Activated CD8-positive, alpha-beta T cell treated with anti-CD3 and anti-CD28 coated beads for 36 hours (primary cell): ENCODE data around the gene DLG2. TPM values are rescaled to one million over a fixed set of nuclear protein-coding genes. Genes with fewer than 3 reads are reported as not detected.
"Not testable (repeated sequence)": the region's sequence is repeated elsewhere in the genome, so short reads cannot be mapped to it uniquely, and the experiment has no call there.

Experiments
- ATAC-seq: fragments of 200-7000 bp; cut with Tn5 transposase; one replicate; pipeline ENCODE4 v1.10.0; 2021; ENCODE audit warnings: mild to moderate bottlenecking, moderate library complexity
- CTCF ChIA-PET: fragments of 350-600 bp; sonication (Branson Sonifier 250); formaldehyde crosslinking; loops from one replicate; lab custom pipeline; 2021; ENCODE audit warnings: antibody characterized with exemption; lab: Charles Lee
- POLR2A ChIA-PET: fragments of 350-600 bp; sonication (Branson Sonifier 250); formaldehyde crosslinking; loops from one replicate; lab custom pipeline; 2021; ENCODE audit warnings: antibody characterized with exemption; lab: Charles Lee
- DNase-seq: peaks from one replicate; pipeline ENCODE4 v3.0.0-alpha.2; 2020
- H3K27ac Mint-ChIP-seq: one replicate; pipeline ENCODE4 v1.8.0; 2021; ENCODE audit warnings: mild to moderate bottlenecking, mixed read lengths
- H3K27me3 Mint-ChIP-seq: one replicate; pipeline ENCODE4 v1.8.0; 2021; ENCODE audit warnings: mixed read lengths
- H3K36me3 Mint-ChIP-seq: one replicate; pipeline ENCODE4 v1.8.0; 2021; ENCODE audit warnings: low read depth, mixed read lengths
- H3K4me1 Mint-ChIP-seq: one replicate; pipeline ENCODE4 v1.8.0; 2021; ENCODE audit warnings: low read depth, mixed read lengths
- H3K4me3 Mint-ChIP-seq: one replicate; pipeline ENCODE4 v1.8.0; 2021; ENCODE audit warnings: mild to moderate bottlenecking, moderate library complexity, mixed read lengths
- H3K9me3 Mint-ChIP-seq: one replicate; pipeline ENCODE4 v1.8.0; 2021; ENCODE audit warnings: mixed read lengths
- intact Hi-C: fragments of 100-400 bp; cut with micrococcal nuclease; formaldehyde crosslinking; loops from one replicate; pipeline ENCODE4 v1.10.0; 2022
- total RNA-seq, 2 experiments: library from RNA; stranded (reverse); gene quantifications; one replicate each; pipeline ENCODE4 v1.2.3, GENCODE V29; 2021
- TF ChIP-seq, protein P1 (sequence below): fragments of 200-600 bp; IDR thresholded peaks from one replicate; pipeline ENCODE4 v1.8.0; 2022; ENCODE audit warnings: antibody characterized with exemption, mild to moderate bottlenecking

DLG2 gene
- total RNA-seq, 2 experiments from 2014 or later: 2.2 to 2.6 TPM

DNA sequence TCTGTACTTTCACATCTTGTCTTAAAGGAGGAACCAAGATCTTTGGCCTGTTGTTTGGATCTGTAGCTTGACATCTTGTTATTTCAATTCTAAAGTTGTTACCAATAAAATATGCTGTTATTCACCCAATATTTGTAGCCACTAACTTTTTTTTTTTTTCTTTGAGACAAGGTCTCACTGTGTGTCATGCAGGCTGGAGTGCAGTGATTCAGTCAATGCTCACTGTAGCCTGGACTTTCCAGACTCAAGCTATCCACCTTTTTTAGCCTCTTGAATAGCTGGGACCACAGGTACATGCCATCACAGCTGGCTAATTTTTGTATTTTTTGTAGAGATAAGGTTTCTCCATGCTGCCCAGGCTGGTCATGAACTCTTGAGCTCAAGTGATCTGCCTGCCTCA lies 769.4 kb downstream of the DLG2 start:
- peaks cover 11% of the 10 kb centered on the region for H3K9me3 Mint-ChIP-seq
- ChIA-PET CTCF (no interaction called here), POLR2A (no interaction called here)
- no peaks in the 10 kb centered on the region for H3K36me3 Mint-ChIP-seq
- H3K4me3 Mint-ChIP-seq: no peak overlapping the region
- no peak overlapping the region for H3K27ac Mint-ChIP-seq
- no peak for DNase-seq
- TF ChIP-seq, protein P1, sequence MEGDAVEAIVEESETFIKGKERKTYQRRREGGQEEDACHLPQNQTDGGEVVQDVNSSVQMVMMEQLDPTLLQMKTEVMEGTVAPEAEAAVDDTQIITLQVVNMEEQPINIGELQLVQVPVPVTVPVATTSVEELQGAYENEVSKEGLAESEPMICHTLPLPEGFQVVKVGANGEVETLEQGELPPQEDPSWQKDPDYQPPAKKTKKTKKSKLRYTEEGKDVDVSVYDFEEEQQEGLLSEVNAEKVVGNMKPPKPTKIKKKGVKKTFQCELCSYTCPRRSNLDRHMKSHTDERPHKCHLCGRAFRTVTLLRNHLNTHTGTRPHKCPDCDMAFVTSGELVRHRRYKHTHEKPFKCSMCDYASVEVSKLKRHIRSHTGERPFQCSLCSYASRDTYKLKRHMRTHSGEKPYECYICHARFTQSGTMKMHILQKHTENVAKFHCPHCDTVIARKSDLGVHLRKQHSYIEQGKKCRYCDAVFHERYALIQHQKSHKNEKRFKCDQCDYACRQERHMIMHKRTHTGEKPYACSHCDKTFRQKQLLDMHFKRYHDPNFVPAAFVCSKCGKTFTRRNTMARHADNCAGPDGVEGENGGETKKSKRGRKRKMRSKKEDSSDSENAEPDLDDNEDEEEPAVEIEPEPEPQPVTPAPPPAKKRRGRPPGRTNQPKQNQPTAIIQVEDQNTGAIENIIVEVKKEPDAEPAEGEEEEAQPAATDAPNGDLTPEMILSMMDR: no peak
- no peak for ATAC-seq
- intact Hi-C loops: no loop called here
- H3K27me3 Mint-ChIP-seq: no peaks in the 10 kb centered on the region
- H3K4me1 Mint-ChIP-seq: no peaks in the 10 kb centered on the region

- DNase-seq (no peak), ATAC-seq (no peak)
- TF ChIP-seq, protein P1: no peak
- Mint-ChIP-seq H3K4me3 (no peak overlapping the region), H3K27ac (no peak overlapping the region), H3K9me3 (peaks cover 10% of the 10 kb centered on the region), H3K36me3 (no peaks in the 10 kb centered on the region), H3K4me1 (no peaks in the 10 kb centered on the region), H3K27me3 (no peaks in the 10 kb centered on the region)
- POLR2A ChIA-PET: no interaction called here
- intact Hi-C loops: no loop called here
- CTCF ChIA-PET: no interaction called here
These were observed 771.5 kb downstream of the DLG2 start for GRCh38 chr11:84855508-84856245.

DNA sequence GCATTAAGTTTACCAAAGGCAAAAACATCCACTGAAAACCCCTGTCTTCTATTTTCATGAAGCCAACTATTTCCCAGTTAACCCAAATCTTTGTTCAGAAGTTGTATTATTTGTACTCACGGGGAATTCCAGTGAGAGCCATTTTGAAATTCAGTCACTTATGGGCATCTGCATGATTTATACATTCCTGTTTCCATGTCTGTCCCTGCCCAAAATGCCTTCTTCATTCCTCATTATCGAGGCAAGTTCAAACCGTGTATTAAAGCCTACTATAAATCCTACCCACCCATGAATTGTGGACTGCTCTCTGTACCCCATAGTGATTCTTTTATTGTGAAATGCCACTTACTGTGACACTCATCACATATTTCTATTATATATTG lies 772.7 kb downstream of the DLG2 start:
- intact Hi-C loops: no loop called here

DNA sequence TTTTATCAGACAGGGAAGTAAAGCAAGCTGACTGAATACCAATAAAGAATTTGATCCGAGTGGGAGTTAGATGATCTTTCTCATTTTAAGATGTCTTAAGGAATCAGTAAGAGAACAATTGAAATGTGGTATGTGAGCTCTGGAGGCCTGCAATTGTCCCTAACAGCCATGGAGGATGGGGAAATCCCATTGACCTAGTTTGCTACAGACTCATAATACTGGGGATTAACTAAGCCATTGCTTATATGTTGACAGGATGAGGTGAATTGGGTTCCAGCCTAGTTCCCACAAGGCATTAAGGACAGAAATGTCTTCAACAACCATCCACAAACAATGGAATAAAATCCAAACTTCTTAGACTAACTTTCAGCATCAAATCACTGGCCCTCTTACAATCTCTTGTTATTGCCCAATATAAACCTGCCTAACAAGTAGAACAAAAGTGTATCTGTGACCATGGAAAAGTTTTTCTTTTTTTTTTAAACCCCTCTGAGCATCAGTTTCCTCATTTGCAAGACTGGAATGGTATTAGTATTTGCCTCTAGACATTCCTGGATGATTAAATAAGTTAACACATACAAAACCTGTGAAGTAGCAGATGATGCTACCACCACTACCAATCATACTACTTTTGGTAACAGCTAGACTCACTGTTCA lies 773.2 kb downstream of the DLG2 start:
- ATAC-seq (no peak), DNase-seq (no peak)
- Mint-ChIP-seq H3K4me3 (no peak overlapping the region), H3K27me3 (no peaks in the 10 kb centered on the region), H3K36me3 (no peaks in the 10 kb centered on the region), H3K9me3 (peaks cover 7% of the 10 kb centered on the region), H3K27ac (no peak overlapping the region), H3K4me1 (no peaks in the 10 kb centered on the region)
- ChIA-PET POLR2A (no interaction called here), CTCF (no interaction called here)
- intact Hi-C loops: no loop called here
- TF ChIP-seq, protein P1: no peak

More for the DNA sequence above, 772.7 kb downstream of the DLG2 start:
- ChIA-PET POLR2A (no interaction called here), CTCF (no interaction called here)
- Mint-ChIP-seq H3K27me3 (no peaks in the 10 kb centered on the region), H3K4me3 (no peak overlapping the region), H3K9me3 (peaks cover 7% of the 10 kb centered on the region), H3K4me1 (no peaks in the 10 kb centered on the region), H3K36me3 (no peaks in the 10 kb centered on the region), H3K27ac (no peak overlapping the region)
- ATAC-seq: no peak
- no peak for DNase-seq
- TF ChIP-seq, protein P1: no peak

DNA sequence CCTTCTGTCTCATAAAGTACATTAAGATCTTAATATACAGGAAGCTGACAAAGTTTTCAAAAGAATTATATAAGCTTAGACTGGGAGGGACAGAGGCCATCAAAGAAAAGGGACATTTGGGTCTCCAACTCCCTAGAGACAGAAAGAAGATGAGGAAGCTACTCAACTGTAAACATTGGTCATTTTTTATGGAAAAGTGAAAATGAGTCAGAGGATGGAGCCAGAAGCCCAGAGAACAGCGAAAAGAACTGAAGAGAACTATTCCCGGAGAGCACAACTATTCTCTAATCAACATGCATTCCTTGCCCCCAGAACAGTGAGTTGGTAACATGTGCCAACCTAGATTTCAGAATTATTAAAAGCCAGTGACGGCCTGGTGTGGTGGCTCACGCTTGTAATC lies 779.3 kb downstream of the DLG2 start:
- Mint-ChIP-seq H3K27ac (no peak overlapping the region), H3K4me3 (no peak overlapping the region), H3K36me3 (no peaks in the 10 kb centered on the region), H3K27me3 (no peaks in the 10 kb centered on the region), H3K4me1 (no peaks in the 10 kb centered on the region), H3K9me3 (peaks cover 10% of the 10 kb centered on the region)
- TF ChIP-seq, protein P1: no peak
- ATAC-seq: no peak
- ChIA-PET POLR2A (interaction anchor here (1.2 kb wide), 1 partner anchor 179 kb away, joined by 3 read pairs; no protein-coding TSS in a partner anchor), CTCF (no interaction called here)
- no peak for DNase-seq
- intact Hi-C loops: no loop called here

DNA sequence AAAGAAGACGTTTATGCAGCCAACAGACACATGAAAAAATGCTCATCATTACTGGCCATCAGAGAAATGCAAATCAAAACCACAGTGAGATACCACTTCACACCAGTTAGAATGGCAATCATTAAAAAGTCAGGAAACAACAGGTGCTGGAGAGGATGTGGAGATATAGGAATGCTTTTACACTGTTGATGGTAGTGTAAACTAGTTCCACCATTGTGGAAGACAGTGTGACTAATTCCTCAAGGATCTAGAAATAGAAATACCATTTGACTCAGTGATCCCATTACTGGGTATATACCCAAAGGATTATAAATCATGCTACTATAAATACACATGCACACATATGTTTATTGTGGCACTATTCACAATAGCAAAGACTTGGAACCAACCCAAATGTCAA lies 786.9 kb downstream of the DLG2 start:
- H3K4me3 Mint-ChIP-seq, H3K27ac Mint-ChIP-seq, ATAC-seq, DNase-seq, intact Hi-C loops, CTCF ChIA-PET, H3K36me3 Mint-ChIP-seq, H3K27me3 Mint-ChIP-seq, POLR2A ChIA-PET, H3K4me1 Mint-ChIP-seq: not testable (repeated sequence)
- peaks cover 19% of the 10 kb centered on the region for H3K9me3 Mint-ChIP-seq
